Keratinocyte (primary cell): ENCODE results near the gene EPHA10.
"Not testable (repeated sequence)": the region's sequence is repeated elsewhere in the genome, so short reads cannot be mapped to it uniquely, and the experiment has no call there.

Source experiments
- EZH2 ChIP-seq: IDR thresholded peaks from one replicate; pipeline ENCODE4 v1.6.1; 2012; ENCODE audit warnings: inconsistent platforms, mild to moderate bottlenecking, low read length, moderate library complexity
- TF ChIP-seq, protein P1 (sequence below), 3 experiments: IDR thresholded peaks in 1 of 3; conservative IDR thresholded peaks in 1 of 3; optimal IDR thresholded peaks in 1 of 3; 2 replicates in 2 of 3; 3 replicates in 1 of 3; pipeline versions ENCODE3 to v1.5.1; 2011; ENCODE audit warnings: low read length in 3 of 3, mild to moderate bottlenecking in 3 of 3, moderate library complexity in 2 of 3, control low read depth in 1 of 3, inconsistent platforms in 1 of 3; ENCODE audit not compliant: insufficient read depth in 2 of 3; ENCODE audit errors: extremely low read depth in 1 of 3

DNA sequence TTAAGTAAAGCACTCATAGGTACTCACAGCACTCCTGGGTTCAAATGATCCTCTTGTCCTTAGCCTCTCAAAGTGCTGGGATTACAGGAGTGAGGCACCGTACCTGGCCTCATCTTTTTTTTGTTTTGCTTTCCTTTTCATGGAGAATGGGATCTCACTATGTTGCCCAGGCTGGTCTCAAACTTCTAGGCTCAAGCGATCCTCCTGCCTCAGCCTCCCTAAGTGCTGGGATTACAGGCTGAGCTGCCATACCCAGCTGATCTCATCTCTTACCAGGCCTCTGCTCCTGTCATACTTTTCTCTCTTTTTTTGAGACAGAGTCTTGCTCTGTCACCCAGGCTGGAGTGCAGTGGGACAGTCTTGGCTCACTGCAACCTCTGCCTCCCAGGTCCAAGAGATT lies 77.2 kb downstream of the EPHA10 start:
- TF ChIP-seq, protein P1, sequence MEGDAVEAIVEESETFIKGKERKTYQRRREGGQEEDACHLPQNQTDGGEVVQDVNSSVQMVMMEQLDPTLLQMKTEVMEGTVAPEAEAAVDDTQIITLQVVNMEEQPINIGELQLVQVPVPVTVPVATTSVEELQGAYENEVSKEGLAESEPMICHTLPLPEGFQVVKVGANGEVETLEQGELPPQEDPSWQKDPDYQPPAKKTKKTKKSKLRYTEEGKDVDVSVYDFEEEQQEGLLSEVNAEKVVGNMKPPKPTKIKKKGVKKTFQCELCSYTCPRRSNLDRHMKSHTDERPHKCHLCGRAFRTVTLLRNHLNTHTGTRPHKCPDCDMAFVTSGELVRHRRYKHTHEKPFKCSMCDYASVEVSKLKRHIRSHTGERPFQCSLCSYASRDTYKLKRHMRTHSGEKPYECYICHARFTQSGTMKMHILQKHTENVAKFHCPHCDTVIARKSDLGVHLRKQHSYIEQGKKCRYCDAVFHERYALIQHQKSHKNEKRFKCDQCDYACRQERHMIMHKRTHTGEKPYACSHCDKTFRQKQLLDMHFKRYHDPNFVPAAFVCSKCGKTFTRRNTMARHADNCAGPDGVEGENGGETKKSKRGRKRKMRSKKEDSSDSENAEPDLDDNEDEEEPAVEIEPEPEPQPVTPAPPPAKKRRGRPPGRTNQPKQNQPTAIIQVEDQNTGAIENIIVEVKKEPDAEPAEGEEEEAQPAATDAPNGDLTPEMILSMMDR (optimal IDR thresholded peaks at IDR 0.05 in 1 of 3, IDR thresholded peaks at IDR 0.05 in 1 of 3, conservative IDR thresholded peaks at IDR 0.05 in 1 of 3; ENCODE audit: extremely low read depth in 1 of 3, insufficient read depth in 2 of 3, low read length in 3 of 3), result not testable (repeated sequence)
- not testable (repeated sequence) for TF ChIP-seq EZH2
